Medulla oblongata (tissue), 1 donor: ENCODE measurements around the gene MKNK1.
A peak's percentile ranks its signal among the peaks of the same experiment; 100 is the strongest.

Source experiments
- DNase-seq: peaks from one replicate; pipeline ENCODE4 v3.0.0-alpha.2; 2015; ENCODE audit errors: extremely low spot score

MKNK1 gene

GRCh38 chr1:46618754-46619415 is 14.8 kb upstream of the MKNK1 start:
- no peak for DNase-seq

- no peak for DNase-seq
Measured at GRCh38 chr1:46617833-46618232, 13.8 kb upstream of the MKNK1 start.

GRCh38 chr1:46617108-46617800 is 13.2 kb upstream of the MKNK1 start:
- no peak for DNase-seq

- peak; percentile 84 for DNase-seq
Measured at GRCh38 chr1:46616277-46617107, 12.4 kb upstream of the MKNK1 start, which contains the start of gene MOB3C. Gene MOB3C (minus strand): TSS chr1:46616811. CDS start chr1:46613321, 3,490 bp downstream.

GRCh38 chr1:46615735-46616134 is 11.7 kb upstream of the MKNK1 start:
- DNase-seq, result no peak

GRCh38 chr1:46615088-46615487 is 11.0 kb upstream of the MKNK1 start:
- DNase-seq, result no peak

GRCh38 chr1:46614604-46614984 is 10.5 kb upstream of the MKNK1 start:
- DNase-seq, result no peak

- peak; percentile 84 for DNase-seq
Measured at GRCh38 chr1:46613661-46614603, 9.9 kb upstream of the MKNK1 start.

- DNase-seq, result no peak
Measured at GRCh38 chr1:46612937-46613660, 9.0 kb upstream of the MKNK1 start.

GRCh38 chr1:46611691-46612221 is 7.7 kb upstream of the MKNK1 start:
- DNase-seq, result no peak

- peak; percentile 47 for DNase-seq
Measured at GRCh38 chr1:46607345-46608130, 3.5 kb upstream of the MKNK1 start.

- DNase-seq, result no peak
Measured at GRCh38 chr1:46606255-46606965, 2.3 kb upstream of the MKNK1 start.

GRCh38 chr1:46605232-46605631 is 1.2 kb upstream of the MKNK1 start:
- no peak for DNase-seq

GRCh38 chr1:46603481-46603857 is 599 bp downstream of the MKNK1 start:
- DNase-seq, result no peak

GRCh38 chr1:46601257-46602007 is 2.6 kb downstream of the MKNK1 start:
- no peak for DNase-seq

GRCh38 chr1:46599059-46599970 is 4.8 kb downstream of the MKNK1 start:
- no peak for DNase-seq

- DNase-seq, result no peak
Measured at GRCh38 chr1:46596846-46597245, 7.2 kb downstream of the MKNK1 start.
